ENCODE data around the gene PRPF19.

DNA sequence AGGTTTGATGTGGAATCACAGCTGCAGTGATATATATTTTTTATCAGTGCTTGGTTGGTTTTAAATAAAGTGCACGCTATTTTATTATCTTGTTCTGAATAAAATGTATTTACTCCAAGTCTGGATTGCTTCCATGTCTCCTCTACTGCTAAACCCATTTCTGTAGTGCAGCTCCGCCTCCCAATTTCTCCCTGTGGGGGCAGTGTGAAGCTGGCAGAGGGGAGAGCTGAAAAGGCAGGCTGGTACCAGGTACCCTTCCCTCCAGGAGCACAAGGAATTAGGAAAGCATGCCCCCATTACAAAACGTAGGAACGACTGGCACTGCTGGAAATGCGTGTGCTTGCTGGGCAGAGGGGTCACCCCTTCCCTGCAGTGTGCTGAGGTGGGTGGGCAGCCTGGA, 16.9 kb upstream of the PRPF19 start:
- TF ChIP-seq, protein P1, sequence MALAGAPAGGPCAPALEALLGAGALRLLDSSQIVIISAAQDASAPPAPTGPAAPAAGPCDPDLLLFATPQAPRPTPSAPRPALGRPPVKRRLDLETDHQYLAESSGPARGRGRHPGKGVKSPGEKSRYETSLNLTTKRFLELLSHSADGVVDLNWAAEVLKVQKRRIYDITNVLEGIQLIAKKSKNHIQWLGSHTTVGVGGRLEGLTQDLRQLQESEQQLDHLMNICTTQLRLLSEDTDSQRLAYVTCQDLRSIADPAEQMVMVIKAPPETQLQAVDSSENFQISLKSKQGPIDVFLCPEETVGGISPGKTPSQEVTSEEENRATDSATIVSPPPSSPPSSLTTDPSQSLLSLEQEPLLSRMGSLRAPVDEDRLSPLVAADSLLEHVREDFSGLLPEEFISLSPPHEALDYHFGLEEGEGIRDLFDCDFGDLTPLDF (CRISPR knock-in tag; IDR thresholded peaks at IDR 0.05) = no peak
- TF ChIP-seq FOS (IDR thresholded peaks at IDR 0.05; ENCODE audit: extremely low read depth, insufficient read length) = no peak
- no peak for TF ChIP-seq POLR2AphosphoS5 (IDR thresholded peaks at IDR 0.05; ENCODE audit: control insufficient read depth, insufficient read depth, low read depth, low read length)
- no peak for TF ChIP-seq EP300 (IDR thresholded peaks at IDR 0.05; ENCODE audit: low read length)
- TF ChIP-seq, protein P2, sequence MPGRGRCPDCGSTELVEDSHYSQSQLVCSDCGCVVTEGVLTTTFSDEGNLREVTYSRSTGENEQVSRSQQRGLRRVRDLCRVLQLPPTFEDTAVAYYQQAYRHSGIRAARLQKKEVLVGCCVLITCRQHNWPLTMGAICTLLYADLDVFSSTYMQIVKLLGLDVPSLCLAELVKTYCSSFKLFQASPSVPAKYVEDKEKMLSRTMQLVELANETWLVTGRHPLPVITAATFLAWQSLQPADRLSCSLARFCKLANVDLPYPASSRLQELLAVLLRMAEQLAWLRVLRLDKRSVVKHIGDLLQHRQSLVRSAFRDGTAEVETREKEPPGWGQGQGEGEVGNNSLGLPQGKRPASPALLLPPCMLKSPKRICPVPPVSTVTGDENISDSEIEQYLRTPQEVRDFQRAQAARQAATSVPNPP (IDR thresholded peaks at IDR 0.05; ENCODE audit: borderline replicate concordance, insufficient read depth, insufficient read length) = no peak
- TF ChIP-seq EZH2 (IDR thresholded peaks at IDR 0.05; ENCODE audit: borderline replicate concordance, low read depth, low read length) = no peak
- TF ChIP-seq, protein P3, sequence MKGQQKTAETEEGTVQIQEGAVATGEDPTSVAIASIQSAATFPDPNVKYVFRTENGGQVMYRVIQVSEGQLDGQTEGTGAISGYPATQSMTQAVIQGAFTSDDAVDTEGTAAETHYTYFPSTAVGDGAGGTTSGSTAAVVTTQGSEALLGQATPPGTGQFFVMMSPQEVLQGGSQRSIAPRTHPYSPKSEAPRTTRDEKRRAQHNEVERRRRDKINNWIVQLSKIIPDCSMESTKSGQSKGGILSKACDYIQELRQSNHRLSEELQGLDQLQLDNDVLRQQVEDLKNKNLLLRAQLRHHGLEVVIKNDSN (CRISPR knock-in tag; IDR thresholded peaks at IDR 0.05) = no peak
- TF ChIP-seq, protein P4, sequence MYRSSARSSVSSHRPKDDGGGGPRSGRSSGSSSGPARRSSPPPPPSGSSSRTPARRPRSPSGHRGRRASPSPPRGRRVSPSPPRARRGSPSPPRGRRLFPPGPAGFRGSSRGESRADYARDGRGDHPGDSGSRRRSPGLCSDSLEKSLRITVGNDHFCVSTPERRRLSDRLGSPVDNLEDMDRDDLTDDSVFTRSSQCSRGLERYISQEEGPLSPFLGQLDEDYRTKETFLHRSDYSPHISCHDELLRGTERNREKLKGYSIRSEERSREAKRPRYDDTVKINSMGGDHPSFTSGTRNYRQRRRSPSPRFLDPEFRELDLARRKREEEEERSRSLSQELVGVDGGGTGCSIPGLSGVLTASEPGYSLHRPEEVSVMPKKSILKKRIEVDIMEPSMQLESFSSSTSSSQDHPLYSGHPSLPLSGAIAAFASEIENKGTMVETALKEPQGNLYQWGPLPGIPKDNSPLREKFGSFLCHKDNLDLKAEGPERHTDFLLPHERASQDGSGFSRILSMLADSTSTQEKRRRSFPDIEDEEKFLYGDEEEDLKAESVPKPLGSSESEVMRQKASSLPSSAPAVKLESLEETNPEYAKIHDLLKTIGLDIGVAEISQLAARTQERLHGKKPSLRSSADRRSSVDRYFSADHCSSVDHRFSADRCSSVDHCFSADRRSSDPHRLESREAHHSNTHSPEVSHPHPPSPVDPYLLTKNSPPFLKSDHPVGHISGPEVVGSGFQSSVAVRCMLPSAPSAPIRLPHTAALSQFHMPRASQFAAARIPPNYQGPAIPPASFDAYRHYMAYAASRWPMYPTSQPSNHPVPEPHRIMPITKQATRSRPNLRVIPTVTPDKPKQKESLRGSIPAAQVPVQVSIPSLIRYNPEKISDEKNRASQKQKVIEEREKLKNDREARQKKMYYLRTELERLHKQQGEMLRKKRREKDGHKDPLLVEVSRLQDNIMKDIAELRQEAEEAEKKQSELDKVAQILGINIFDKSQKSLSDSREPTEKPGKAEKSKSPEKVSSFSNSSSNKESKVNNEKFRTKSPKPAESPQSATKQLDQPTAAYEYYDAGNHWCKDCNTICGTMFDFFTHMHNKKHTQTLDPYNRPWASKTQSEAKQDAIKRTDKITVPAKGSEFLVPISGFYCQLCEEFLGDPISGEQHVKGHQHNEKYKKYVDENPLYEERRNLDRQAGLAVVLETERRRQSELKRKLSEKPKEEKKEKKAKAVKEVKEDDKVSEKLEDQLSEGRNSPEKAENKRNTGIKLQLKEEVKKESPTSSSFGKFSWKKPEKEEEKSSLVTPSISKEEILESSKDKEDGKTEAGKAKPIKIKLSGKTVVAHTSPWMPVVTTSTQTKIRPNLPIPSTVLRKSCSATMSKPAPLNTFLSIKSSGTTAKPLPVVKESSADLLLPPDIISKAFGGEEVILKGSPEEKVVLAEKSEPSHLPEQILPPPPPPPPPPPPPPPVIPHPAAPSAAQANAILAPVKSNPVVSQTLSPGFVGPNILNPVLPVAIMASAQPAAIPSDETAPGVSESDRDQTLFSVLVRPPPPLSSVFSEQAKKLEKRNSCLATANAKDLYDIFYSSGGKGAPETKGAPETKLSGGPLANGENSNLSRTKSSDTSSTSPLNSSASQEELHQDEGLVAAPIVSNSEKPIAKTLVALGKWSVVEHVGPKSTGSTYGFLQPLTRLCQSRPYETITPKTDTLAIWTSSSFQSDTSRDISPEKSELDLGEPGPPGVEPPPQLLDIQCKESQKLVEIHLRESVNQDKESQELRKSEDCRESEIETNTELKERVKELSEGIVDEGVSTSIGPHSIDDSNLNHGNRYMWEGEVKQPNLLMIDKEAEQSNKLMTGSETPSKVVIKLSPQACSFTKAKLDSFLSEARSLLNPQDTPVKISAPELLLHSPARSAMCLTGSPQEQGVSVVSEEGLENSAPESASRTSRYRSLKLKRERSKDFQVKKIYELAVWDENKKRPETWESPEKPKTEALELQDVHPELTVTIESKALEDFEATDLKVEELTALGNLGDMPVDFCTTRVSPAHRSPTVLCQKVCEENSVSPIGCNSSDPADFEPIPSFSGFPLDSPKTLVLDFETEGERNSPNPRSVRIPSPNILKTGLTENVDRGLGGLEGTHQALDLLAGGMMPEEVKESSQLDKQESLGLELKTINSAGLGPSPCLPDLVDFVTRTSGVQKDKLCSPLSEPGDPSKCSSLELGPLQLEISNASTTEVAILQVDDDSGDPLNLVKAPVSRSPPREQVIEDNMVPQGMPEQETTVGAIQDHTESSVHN (IDR thresholded peaks at IDR 0.05; ENCODE audit: borderline replicate concordance in 1 of 2, low read depth in 1 of 2) = no peak
- TF ChIP-seq, protein P5, sequence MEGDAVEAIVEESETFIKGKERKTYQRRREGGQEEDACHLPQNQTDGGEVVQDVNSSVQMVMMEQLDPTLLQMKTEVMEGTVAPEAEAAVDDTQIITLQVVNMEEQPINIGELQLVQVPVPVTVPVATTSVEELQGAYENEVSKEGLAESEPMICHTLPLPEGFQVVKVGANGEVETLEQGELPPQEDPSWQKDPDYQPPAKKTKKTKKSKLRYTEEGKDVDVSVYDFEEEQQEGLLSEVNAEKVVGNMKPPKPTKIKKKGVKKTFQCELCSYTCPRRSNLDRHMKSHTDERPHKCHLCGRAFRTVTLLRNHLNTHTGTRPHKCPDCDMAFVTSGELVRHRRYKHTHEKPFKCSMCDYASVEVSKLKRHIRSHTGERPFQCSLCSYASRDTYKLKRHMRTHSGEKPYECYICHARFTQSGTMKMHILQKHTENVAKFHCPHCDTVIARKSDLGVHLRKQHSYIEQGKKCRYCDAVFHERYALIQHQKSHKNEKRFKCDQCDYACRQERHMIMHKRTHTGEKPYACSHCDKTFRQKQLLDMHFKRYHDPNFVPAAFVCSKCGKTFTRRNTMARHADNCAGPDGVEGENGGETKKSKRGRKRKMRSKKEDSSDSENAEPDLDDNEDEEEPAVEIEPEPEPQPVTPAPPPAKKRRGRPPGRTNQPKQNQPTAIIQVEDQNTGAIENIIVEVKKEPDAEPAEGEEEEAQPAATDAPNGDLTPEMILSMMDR (IDR thresholded peaks at IDR 0.05 in 2 of 3, conservative IDR thresholded peaks at IDR 0.05 in 1 of 3; ENCODE audit: insufficient read depth in 2 of 3, low read depth in 1 of 3, low read length in 3 of 3) = no peak
